B cell (primary cell): Measurements from ENCODE around the gene NCAM1. TPM values are rescaled to one million over a fixed set of nuclear protein-coding genes. Genes with fewer than 3 reads are reported as not detected.

Source experiments
- ATAC-seq: fragments of 200-7000 bp; cut with Tn5 transposase; one replicate; pipeline ENCODE4 v1.10.0; 2021; ENCODE audit warnings: low read depth, mild to moderate bottlenecking, moderate number of reproducible peaks, moderate library complexity
- CTCF ChIA-PET: fragments of 350-600 bp; sonication (Branson Sonifier 250); formaldehyde crosslinking; loops from one replicate; lab custom pipeline; 2021; ENCODE audit warnings: antibody characterized with exemption, inconsistent platforms; lab: Charles Lee
- POLR2A ChIA-PET: fragments of 350-600 bp; sonication (Branson Sonifier 250); formaldehyde crosslinking; loops from one replicate; lab custom pipeline; 2021; ENCODE audit warnings: antibody characterized with exemption; lab: Charles Lee
- DNase-seq: peaks from one replicate; pipeline ENCODE4 v3.0.0; 2013
- H2AFZ ChIP-seq: 2 replicates; pipeline ENCODE4 v1.6.1; 2012; ENCODE audit warnings: mild to moderate bottlenecking, low read depth, low read length; ENCODE audit not compliant: insufficient read depth, poor library complexity, severe bottlenecking
- H3K27ac ChIP-seq, 2 donors: 1 replicate in 1 of 2; 2 replicates in 1 of 2; pipeline ENCODE4 v1.5.1; 2012 to 2013; ENCODE audit warnings: low read length in 2 of 2, mild to moderate bottlenecking in 2 of 2, moderate library complexity in 1 of 2
- H3K27me3 ChIP-seq, 4 experiments: fragments of 200-600 bp in 1 of 4; sonication (generic) in 1 of 4; replicated peaks in 1 of 4; 1 replicate in 2 of 4; 2 replicates in 2 of 4; pipeline versions ENCODE4 v1.6.1 to v1.7.0; 2013 to 2016; ENCODE audit warnings: low read length in 3 of 4, mild to moderate bottlenecking in 2 of 4, mixed read lengths in 1 of 4, moderate library complexity in 1 of 4; ENCODE audit not compliant: insufficient read depth in 4 of 4, control insufficient read depth in 3 of 4; ENCODE audit errors: control extremely low read depth in 1 of 4
- H3K36me3 ChIP-seq, 2 experiments: replicated peaks in 1 of 2; 1 replicate in 1 of 2; 2 replicates in 1 of 2; pipeline versions ENCODE4 v1.6.1 to v1.7.1; 2013; ENCODE audit warnings: low read length in 1 of 2; ENCODE audit not compliant: insufficient read depth in 2 of 2, control insufficient read depth in 1 of 2; ENCODE audit errors: control extremely low read depth in 1 of 2, extremely low read depth in 1 of 2
- H3K4me1 ChIP-seq, 2 donors: fragments of 200-600 bp in 1 of 2; sonication (generic) in 1 of 2; 1 replicate in 1 of 2; 2 replicates in 1 of 2; pipeline versions ENCODE4 v1.5.1 to v1.6.1; 2013 to 2017; ENCODE audit warnings: low read length in 2 of 2; ENCODE audit not compliant: control insufficient read depth in 2 of 2, insufficient read depth in 2 of 2
- H3K4me2 ChIP-seq: replicated peaks from 2 replicates; pipeline ENCODE3; 2012; ENCODE audit warnings: mild to moderate bottlenecking, low read depth, low read length; ENCODE audit not compliant: poor library complexity, severe bottlenecking
- H3K4me3 ChIP-seq, 5 experiments: fragments of 200-600 bp in 1 of 5; sonication (generic) in 1 of 5; 1 replicate in 3 of 5; 2 replicates in 2 of 5; pipeline versions ENCODE4 v1.5.1 to v1.7.0; 2011 to 2016; ENCODE audit warnings: low read length in 4 of 5, mild to moderate bottlenecking in 4 of 5, low read depth in 2 of 5, control low read depth in 1 of 5, moderate library complexity in 1 of 5; ENCODE audit not compliant: insufficient read depth in 1 of 5; ENCODE audit errors: control extremely low read depth in 1 of 5, extremely low read depth in 1 of 5
- H3K79me2 ChIP-seq: fragments of 200-600 bp; sonication (generic); one replicate; pipeline ENCODE4 v1.6.0; 2016; ENCODE audit warnings: low read length; ENCODE audit not compliant: control insufficient read depth, insufficient read depth
- H3K9ac ChIP-seq: fragments of 200-600 bp; sonication (generic); 2 replicates; pipeline ENCODE4 v1.6.1; 2017; ENCODE audit warnings: mild to moderate bottlenecking, low read length, moderate library complexity
- H3K9me3 ChIP-seq, 3 donors: one replicate each; pipeline versions ENCODE4 v1.6.1 to v1.7.1; 2013; ENCODE audit warnings: low read length in 2 of 3; ENCODE audit not compliant: control insufficient read depth in 2 of 3, insufficient read depth in 1 of 3; ENCODE audit errors: control extremely low read depth in 1 of 3
- H4K20me1 ChIP-seq: 2 replicates; pipeline ENCODE4 v1.6.0; 2012; ENCODE audit warnings: mild to moderate bottlenecking, low read length; ENCODE audit not compliant: insufficient read depth, control insufficient read depth, poor library complexity, severe bottlenecking
- H3K27ac Mint-ChIP-seq: one replicate; pipeline ENCODE4 v1.8.0; 2021; ENCODE audit warnings: mixed read lengths
- H3K27me3 Mint-ChIP-seq: one replicate; pipeline ENCODE4 v1.8.0; 2021; ENCODE audit warnings: mixed read lengths
- H3K4me1 Mint-ChIP-seq: one replicate; pipeline ENCODE4 v1.8.0; 2021; ENCODE audit warnings: mixed read lengths
- H3K4me3 Mint-ChIP-seq: one replicate; pipeline ENCODE4 v1.8.0; 2021; ENCODE audit warnings: mixed read lengths
- H3K9me3 Mint-ChIP-seq: one replicate; pipeline ENCODE4 v1.8.0; 2022; ENCODE audit warnings: mixed read lengths; ENCODE audit not compliant: insufficient read depth
- CTCF ChIP-seq: fragments of 200-600 bp; IDR thresholded peaks from one replicate; pipeline ENCODE4 v1.8.0; 2022; ENCODE audit warnings: antibody characterized with exemption, mild to moderate bottlenecking
- EZH2 ChIP-seq: IDR thresholded peaks from 2 replicates; pipeline ENCODE4 v1.6.1; 2012; ENCODE audit warnings: borderline replicate concordance, low read depth, mild to moderate bottlenecking, moderate library complexity, low read length; ENCODE audit not compliant: insufficient read depth, poor library complexity, severe bottlenecking
- WGBS: methylation state at CpG from one replicate; pipeline ENCODE4 v1.1.5; 2013; ENCODE audit warnings: missing lambda C conversion rate; ENCODE audit not compliant: insufficient coverage; 5-methylcytosine and 5-hydroxymethylcytosine counted together
- intact Hi-C: fragments of 100-400 bp; cut with micrococcal nuclease; formaldehyde crosslinking; loops from one replicate; pipeline ENCODE4 v1.10.0; 2022
- polyA plus RNA-seq: library from polyadenylated mRNA; depleted of rRNA; stranded (reverse); fragments of >200 nt; gene quantifications from 2 replicates; pipeline ENCODE4 v1.2.3, GENCODE V29; 2012
- total RNA-seq, 2 donors: library from RNA; stranded (reverse); fragments of 120-200 nt in 1 of 2; gene quantifications; 1 replicate in 1 of 2; 2 replicates in 1 of 2; pipeline versions ENCODE4 v1.2.3 to v1.2.4, GENCODE V29; 2013 to 2022

Gene NCAM1
- total and polyA plus RNA-seq, 2 donors (not counting 1 experiment from before 2014, with no cell fraction given), result 0.37 TPM; not detected in 1

- TF ChIP-seq CTCF, result no peak
- no peak for TF ChIP-seq EZH2
- H2AFZ ChIP-seq, result no peak overlapping the region
- no peaks in the 10 kb centered on the region for H4K20me1 ChIP-seq
- no peak for DNase-seq
- H3K27me3 ChIP-seq, result no peaks in the 10 kb centered on the region
- CTCF ChIA-PET, result no interaction called here
- ATAC-seq, result no peak
- H3K9ac ChIP-seq, result no peak overlapping the region
- intact Hi-C loops, result no loop called here
- WGBS, result 20% methylated on average over 1 of the region's 2 CpGs
- H3K9me3 ChIP-seq, result no peaks in the 10 kb centered on the region
- H3K27me3 Mint-ChIP-seq, result peaks cover 3% of the 10 kb centered on the region
- POLR2A ChIA-PET, result no interaction called here
- H3K79me2 ChIP-seq, result no peaks in the 10 kb centered on the region
- H3K27ac ChIP-seq, result no peak overlapping the region
- no peak overlapping the region for H3K4me3 Mint-ChIP-seq
- no peaks in the 10 kb centered on the region for H3K4me1 Mint-ChIP-seq
- no peak overlapping the region for H3K27ac Mint-ChIP-seq
- no peaks in the 10 kb centered on the region for H3K4me1 ChIP-seq
- H3K9me3 Mint-ChIP-seq, result peaks cover 2% of the 10 kb centered on the region
- H3K4me2 ChIP-seq, result no peak overlapping the region
- H3K36me3 ChIP-seq, result no peaks in the 10 kb centered on the region
- no peak overlapping the region for H3K4me3 ChIP-seq
Measured at GRCh38 chr11:113006896-113007445, 45.8 kb downstream of the NCAM1 start.

- ChIA-PET POLR2A (no interaction called here), CTCF (no interaction called here)
- no peaks in the 10 kb centered on the region for H3K36me3 ChIP-seq
- no peak for DNase-seq
- intact Hi-C loops, result no loop called here
- no peak overlapping the region for H3K4me3 Mint-ChIP-seq
- no peaks in the 10 kb centered on the region for H3K4me1 Mint-ChIP-seq
- H3K9ac ChIP-seq, result no peak overlapping the region
- no peaks in the 10 kb centered on the region for H3K9me3 ChIP-seq
- peaks cover 0 to 2% (median 0%) of the 10 kb centered on the region in 4 experiments for H3K27me3 ChIP-seq
- no peaks in the 10 kb centered on the region for H3K27me3 Mint-ChIP-seq
- no peaks in the 10 kb centered on the region for H3K79me2 ChIP-seq
- ATAC-seq, result no peak
- H2AFZ ChIP-seq, result no peak overlapping the region
- no peaks in the 10 kb centered on the region for H3K9me3 Mint-ChIP-seq
- WGBS, result 96% methylated on average over 6 of the region's 11 CpGs
- H3K4me3 ChIP-seq, result no peak overlapping the region
- H3K4me1 ChIP-seq, result no peaks in the 10 kb centered on the region
- H4K20me1 ChIP-seq, result no peaks in the 10 kb centered on the region
- H3K27ac ChIP-seq, result no peak overlapping the region
- TF ChIP-seq CTCF (no peak), EZH2 (no peak)
- H3K27ac Mint-ChIP-seq, result no peak overlapping the region
- H3K4me2 ChIP-seq, result no peak overlapping the region
Measured at GRCh38 chr11:113014262-113015097, 53.3 kb downstream of the NCAM1 start.
